Stimulated activated CD4-positive, alpha-beta T cell treated with anti-CD3 and anti-CD28 coated beads, Interleukin-12 subunit alpha, Interleukin-12 subunit beta, amount 100 ng/mL, for 48 hours (primary cell): ENCODE measurements around the gene ENO1.
A peak's percentile ranks its signal among the peaks of the same experiment; 100 is the strongest.
"Not testable (repeated sequence)": the region's sequence is repeated elsewhere in the genome, so short reads cannot be mapped to it uniquely, and the experiment has no call there.

ENCODE experiments used
- DNase-seq, 3 donors: peaks; one replicate each; pipeline ENCODE4 v3.0.0-alpha.2; 2020; ENCODE audit warnings: low read depth in 2 of 3, low spot score in 1 of 3

The ENO1 gene

DNA sequence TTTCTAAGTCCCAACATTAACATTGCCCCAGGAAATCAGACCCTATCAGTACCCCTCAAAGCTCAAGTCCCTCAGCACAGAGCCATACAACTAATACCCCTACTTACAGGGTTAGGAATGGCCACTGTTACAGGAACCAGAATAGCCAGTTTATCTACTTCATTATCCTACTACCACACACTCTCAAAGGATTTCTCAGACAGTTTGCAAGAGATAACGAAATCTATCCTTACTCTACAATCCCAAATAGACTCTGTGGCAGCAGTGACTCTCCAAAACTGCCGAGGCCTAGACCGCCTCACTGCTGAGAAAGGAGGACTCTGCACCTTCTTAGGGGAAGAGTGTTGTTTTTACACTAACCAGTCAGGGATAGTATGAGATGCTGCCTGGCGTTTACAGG, 19.0 kb upstream of the ENO1 start:
- DNase-seq: not testable (repeated sequence)

GRCh38 chr1:8896775-8897174, 18.3 kb upstream of the ENO1 start:
- not testable (repeated sequence) for DNase-seq

DNA sequence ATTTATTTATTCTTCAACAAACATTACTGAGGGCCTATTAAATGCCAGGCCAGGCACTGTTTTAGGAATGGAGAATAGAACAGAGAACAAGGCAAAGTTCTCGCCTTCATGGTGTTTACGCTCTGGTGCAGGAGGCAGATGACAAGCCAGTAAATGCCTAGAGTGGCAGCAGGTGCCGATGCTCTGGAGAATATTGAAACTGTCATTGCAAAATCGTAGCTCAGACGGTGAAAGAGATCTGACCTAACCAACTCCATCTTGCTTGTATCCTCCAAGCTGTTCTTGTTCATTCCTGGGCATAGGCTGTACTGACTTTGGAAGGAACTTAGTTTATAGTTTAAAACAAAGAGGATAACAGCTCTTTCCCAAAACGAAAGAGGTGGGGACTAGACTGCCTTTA, 13.5 kb upstream of the ENO1 start:
- no peak for DNase-seq

DNA sequence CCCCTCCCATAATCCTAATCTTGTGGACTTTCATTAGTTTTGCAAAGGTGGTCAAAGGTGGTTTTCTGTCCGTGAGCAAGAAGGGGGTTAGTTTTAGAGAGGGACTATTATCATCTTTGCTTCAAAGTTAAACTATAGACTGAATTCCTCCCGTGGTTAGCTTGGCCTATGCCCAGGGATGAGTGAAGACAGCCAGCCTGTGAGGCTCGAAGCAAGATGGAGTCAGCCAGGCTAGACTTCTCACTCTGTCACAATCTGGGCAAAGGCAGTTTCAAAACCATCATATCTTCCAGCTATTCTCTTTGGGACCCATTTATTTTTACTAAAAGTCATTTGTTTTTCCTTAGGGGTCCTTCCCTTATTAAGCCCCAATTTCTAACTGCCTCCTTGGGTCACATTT, 12.9 kb upstream of the ENO1 start:
- DNase-seq: no peak

DNA sequence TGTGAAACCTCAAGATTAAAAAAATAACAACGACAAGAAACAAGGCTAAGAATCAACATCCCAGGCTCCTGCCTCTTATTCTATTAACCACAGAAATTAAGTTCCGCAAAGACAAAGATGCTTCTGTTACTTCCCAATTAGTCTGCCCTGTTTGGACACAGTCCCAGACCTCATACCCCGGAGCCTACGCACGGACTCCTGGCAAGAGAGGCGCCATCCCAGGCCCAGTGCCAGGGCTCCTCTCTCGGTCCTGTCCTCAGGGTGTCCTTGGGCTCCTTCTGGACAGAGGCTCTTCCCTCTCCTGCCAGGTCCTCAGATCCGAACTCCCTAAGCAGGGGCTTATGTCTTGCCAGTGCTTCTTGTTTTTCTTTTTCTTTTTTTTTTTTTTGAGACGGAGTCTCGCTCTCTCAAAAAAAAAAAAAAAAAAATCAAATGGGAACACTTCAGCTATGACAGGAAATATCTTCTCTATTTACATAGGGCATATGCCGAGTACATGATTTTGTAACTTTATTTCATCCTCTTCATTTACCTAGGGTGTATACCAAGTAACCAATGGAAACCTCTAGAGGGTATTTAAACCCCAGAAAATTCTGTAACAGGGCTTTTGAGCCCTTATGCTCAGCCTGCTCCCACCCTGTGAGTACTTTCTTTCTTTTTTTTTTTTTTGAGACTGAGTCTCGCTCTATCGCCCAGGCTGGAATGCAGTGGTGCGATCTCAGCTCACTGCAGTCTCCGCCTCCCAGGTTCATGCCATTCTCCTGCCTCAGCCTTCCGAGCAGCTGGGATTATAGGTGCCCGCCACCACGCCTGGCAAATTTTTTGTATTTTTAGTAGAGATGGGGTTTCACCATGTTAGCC, 11.7 kb upstream of the ENO1 start:
- no peak for DNase-seq

DNA sequence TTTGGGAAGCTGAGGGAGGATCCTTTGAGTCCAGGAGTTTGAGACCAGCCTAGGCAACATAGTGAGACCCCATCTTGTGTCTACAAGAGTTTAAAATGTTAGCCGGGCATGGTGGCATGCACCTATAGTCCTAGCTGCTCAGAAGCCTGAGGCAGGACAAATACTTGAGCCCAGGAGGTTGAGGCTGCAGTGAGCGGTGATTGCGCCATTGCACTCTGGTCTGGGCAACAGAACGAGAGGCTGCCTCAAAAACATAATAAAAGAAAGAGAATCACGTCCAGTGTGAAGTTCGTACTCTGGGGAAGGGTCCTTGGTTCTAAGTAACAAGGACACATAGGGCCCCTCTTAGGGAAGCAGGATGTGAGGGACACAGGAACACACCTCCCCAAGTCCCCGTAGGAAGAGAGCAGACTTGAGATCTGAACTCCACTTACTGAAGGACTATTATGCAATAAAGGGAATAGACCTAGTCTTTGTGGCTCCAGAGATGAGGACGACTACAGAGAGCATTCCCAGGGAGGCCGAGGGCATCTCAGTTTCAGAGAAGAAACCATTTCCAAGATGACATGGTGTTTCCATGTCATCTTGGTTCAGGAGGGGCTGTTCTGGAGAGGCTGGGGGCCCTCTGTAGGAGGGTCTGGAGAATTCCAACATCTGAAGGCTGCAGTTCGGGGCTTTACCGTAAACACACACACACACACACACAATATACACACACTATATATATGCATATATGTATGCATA, 10.8 kb upstream of the ENO1 start:
- no peak for DNase-seq

- no peak for DNase-seq
Measured at GRCh38 chr1:8886589-8886988, 8.1 kb upstream of the ENO1 start.

DNA sequence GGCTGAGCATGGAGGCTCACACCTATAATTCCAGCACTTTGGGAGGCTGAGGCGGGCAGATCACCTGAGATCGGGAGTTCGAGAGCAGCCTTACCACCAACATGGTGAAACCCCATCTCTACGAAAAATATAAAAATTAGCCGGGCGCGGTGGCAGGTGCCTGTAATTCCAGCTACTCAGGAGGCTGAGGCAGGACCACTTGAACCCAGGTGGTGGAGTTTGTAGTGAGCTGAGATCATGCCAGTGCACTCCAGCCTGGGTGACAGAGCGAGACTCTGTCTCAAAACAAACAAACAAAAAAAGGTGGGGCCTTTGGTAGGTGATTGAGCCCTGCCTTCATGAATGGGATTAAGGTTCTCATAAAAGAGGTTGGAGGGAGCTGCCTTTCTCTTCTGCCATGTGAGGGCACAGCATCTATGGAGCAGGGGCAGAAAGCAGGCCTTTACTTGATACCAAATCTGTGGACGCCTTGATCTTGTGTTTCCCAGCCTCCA, 7.6 kb upstream of the ENO1 start:
- not testable (repeated sequence) for DNase-seq

DNA sequence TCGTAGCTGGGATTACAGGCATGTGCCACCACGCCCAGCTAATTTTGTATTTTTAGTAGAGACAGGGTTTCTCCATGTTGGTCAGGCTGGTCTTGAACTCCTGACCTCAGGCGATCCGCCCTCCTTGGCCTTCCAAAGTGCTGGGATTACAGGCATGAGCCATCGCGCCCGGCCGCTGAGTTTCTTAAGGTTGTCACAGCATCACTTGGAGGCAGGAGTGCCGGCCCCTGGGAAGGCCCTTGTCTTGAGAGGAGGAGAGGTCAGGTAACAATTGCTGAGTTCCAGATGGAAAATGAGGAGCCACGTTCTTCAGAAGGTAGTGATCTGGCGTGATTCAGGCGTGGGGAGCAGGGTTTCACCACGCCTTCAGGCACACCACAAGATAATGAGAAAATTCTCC, 5.6 kb upstream of the ENO1 start:
- not testable (repeated sequence) for DNase-seq

DNA sequence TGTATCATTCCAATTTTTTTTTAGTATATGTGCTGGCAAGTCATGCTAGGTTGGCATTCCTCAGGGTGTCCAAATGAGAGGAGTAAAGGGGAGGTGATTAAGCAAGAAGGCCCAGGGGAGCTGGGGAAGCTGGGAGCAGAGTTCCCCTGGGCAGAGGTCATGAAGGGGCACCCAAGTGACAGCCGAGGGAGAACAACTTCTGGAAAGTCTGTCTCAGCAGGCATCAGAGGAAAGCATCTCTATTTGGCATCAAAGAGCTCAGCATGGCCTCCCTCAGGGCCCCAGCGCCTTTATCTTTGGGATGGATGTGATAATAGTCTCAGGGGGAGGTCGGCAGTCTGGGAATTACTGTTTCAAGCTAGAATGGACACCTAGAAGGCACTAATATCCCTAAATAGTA, 5.0 kb upstream of the ENO1 start:
- no peak for DNase-seq

DNA sequence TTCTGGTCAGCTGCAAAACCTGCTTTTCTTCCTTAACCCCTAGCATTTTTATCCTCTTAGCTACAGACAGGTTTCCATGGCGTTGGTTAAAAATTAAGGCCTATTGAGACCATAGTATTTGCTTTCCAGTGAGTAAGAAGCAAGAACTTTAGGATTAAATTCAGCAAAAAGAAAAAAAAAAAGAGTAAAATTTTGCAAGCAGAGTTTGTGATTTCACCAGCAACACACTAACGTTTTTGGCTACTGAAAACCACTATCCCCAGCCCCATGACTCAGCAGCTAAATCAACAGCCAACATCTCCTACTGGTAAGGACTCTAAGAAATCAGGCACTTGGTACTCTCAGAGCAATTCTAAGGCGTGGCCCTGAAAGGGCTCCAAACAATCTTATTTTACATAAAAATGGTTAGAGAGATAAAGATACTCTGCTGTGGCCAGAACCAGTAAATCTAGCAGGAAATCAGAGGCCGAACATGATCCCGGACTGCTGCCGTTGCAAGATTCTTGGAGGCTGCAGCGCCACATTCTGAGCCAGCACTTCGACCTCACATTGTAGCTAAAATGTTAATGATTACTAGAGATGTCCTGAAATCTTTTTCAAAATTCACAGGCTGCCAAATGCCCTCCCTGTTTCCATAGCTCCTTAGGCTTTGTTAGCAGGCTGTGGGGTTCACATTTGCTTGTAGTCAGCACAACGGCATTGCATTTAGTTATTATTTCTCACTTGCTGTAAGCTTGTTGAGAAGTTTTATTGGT, 1.6 kb upstream of the ENO1 start:
- DNase-seq: no peak

DNA sequence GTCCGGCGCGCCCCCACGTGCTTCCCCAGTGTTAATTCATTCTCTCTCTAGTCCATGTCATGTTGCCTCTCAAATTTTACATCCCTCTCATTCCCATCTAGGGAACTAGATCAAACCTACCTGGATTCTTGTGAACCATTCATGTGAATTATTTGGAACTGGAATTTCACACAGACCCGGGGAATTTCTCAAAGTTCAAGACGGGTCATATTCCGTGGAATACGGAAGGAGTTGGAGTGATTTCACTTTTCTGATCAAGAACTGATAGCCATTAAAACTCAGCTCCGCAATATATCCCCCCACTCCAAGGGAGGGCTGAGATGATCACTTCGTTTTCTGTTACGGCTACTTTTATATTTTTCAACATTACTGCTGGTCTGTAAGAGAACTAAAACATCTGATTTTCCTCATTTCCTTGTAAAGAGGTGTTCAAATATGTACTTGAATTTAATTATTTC, 1.0 kb upstream of the ENO1 start:
- DNase-seq: no peak

GRCh38 chr1:8878698-8879463, 395 bp upstream of the ENO1 start:
- peak; percentile 97 to 100 (median 100) for DNase-seq

DNA sequence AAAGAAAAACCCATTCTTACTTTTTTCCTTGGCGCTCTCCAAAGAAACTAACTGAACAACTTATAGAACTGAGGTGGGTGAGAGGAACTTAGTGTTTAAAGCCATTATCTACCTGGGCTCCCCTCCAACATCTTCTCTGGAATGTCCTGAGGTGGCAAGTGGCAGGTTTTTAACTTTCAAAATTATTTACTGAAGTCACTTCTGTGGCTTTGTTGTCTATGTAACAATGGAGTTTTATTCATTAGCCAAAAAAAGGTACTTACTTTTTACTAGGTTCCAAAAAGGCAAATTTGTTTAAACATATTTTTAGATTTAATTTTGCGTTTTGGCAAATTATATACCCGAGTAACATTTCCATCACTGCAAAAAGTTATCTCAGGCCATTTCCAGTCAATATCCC, 2.4 kb downstream of the ENO1 start:
- DNase-seq: no peak

GRCh38 chr1:8875216-8875861, 3.1 kb downstream of the ENO1 start:
- DNase-seq: no peak

DNA sequence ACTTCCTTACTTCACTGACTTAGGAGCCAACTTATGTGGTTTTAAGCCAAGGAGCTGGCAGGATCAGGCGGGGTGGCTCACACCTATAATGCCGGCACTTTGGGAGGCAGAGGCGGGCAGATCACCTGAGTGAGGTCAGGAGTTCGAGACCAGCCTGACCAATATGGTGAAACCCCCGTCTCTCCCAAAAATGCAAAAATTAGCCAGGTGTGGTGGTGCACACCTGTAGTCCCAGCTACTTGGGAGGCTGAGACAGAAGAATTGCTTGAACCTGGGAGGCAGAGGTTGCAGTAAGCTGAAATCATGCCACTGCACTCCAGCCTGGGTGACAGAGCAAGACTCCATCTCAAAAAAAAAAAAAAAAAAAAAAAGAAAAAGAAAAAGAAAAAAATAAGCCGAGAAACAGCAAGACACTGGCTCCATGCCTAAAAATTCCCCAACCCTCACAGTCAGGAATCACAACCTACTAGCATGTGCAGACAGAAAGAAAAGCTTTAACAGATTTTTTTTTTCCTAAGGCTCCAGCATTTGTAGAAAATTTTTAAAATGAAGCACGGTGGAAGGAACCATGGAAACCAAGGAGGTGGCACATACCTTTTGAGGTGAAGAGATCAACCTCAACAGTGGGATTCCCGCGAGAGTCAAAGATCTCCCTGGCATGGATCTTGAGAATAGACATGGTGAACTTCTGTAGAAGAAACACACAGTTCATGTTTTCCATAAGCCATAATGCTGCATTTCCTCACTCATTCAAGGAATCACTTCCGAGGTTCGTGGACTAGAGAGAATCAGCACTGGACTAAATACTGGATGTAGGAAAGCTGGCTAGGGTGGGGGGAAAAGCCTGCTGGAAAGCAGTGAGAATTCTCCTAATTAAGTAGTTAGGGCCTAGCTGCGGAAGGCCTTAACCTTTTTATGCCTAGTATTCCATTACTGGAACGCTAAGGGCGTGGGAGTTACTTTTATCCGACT, 4.0 kb downstream of the ENO1 start:
- DNase-seq: no peak

- DNase-seq: peak; percentile 75 to 77 (median 75)
Measured at GRCh38 chr1:8873506-8874229, 4.8 kb downstream of the ENO1 start.

- no peak for DNase-seq
Measured at GRCh38 chr1:8873001-8873400, 5.5 kb downstream of the ENO1 start.
